GM12892 (cell line): Measurements from ENCODE around the gene TMEM205.

ENCODE experiments used
- POLR2A ChIP-seq: IDR thresholded peaks from 2 replicates; pipeline ENCODE4 v1.6.1; 2011; ENCODE audit warnings: low read depth, low read length, control low read depth
- POLR2AphosphoS5 ChIP-seq: IDR thresholded peaks from 2 replicates; pipeline ENCODE4 v1.6.1; 2011; ENCODE audit warnings: low read depth, low read length, control low read depth

GRCh38 chr19:11380653-11381537 is 34.8 kb upstream of the TMEM205 start:
- TF ChIP-seq POLR2A, result peak; percentile 77; the same call in 1 of the 2 replicates
- TF ChIP-seq POLR2AphosphoS5, result peak; percentile 76
